SW480 (cell line): ENCODE measurements around the gene RNU1-4.
A peak's percentile ranks its signal among the peaks of the same experiment; 100 is the strongest.
"Not testable (repeated sequence)": the region's sequence is repeated elsewhere in the genome, so short reads cannot be mapped to it uniquely, and the experiment has no call there.

Experiments
- DNase-seq: peaks from one replicate; pipeline ENCODE4 v3.0.0-alpha.2; 2016; ENCODE audit warnings: low spot score

RNU1-4 gene

DNA sequence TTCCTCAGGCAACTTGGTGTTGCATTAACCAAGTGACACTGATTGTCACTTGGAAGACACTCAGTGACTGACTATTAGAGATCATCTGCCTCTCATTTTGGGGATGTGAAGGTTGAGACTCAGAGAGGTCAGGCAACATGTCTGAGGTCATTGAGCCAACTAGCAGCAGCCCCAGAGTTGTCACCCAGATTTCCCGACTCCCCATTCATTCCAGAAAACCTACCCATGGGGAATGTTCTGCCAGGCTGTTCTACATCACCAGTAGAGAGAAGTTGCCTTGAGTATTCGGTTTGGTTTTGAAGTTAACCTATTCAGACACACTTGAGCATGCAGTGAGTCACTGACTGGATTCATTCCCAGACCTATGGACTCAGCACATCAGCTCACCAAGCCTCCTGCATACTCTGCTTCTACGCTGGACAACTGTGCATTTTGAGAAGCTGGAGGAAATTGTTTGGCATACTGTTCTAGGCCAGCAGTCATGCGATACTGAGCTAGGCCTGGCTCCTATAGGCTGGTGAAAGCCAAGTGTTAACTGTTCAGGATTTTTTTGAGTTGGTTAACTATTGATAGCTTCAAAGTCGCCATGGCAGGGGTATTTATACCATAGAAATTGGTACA is 29.9 kb downstream of the RNU1-4 start:
- DNase-seq, result not testable (repeated sequence)

DNA sequence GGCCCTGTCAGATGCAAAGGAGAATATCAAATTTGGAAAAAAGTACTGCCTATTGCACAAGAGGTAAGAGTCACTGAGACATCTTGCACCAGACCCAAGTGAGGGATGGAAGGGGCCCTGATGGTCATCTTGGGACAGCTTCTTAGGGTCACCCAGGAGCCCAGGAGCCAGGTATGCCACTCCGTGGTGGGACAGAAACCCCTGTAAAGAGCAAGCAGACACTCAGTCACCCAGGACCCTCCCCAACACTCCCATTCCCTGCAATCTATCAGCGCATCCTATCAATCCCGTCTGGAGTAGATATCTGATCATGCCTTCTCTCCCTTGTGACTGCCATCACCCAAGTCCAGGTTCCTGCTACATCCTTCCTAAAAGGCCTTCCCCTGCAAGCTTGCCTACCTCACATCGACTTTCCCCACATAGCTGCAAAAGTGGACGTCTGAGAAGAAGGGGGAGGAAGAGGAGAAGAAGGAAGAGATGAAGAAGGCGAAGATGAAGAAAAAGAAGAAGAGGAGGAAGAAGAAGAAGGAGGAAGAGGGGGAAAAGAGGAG is 30.7 kb downstream of the RNU1-4 start:
- not testable (repeated sequence) for DNase-seq

- not testable (repeated sequence) for DNase-seq
Measured at GRCh38 chr1:16772275-16773204, 32.2 kb downstream of the RNU1-4 start.

DNA sequence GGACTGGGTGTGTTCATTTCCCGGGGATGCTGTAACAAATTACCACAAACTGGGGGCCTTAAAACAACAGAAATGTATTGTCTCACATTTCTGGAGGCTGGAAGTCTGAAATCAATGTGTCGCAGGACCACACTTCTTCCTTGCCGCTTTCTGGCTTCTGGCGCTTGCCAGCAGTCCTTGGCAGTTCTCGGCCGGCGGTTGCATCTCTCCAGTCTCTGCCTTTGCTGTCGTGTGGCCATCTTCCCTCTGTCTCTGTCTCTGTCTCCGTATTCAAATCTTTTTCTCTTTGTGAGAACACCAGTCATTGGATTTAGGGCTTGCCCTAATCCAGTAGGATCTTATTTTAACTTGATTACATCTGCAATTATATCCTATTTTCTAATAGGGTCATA is 32.9 kb downstream of the RNU1-4 start:
- DNase-seq, result not testable (repeated sequence)

DNA sequence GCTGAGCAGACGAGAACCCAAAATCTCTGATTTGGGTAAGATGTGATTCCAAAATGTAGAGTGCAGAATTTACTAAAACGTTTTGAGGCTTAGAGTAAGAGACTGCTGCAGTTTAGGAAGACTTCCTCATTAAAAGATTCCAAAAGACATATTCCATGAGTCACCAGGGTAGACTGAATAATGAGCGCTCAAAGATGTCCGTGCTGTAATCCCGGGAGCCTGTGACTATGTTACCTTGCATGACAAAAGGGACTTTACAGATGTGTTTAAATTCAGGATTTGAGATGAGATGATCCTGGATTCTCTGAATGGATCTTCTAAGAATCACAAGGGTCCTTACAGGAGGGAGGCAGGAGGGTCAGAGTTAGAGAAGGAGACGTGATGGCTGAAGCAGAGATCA is 33.4 kb downstream of the RNU1-4 start:
- DNase-seq, result not testable (repeated sequence)

DNA sequence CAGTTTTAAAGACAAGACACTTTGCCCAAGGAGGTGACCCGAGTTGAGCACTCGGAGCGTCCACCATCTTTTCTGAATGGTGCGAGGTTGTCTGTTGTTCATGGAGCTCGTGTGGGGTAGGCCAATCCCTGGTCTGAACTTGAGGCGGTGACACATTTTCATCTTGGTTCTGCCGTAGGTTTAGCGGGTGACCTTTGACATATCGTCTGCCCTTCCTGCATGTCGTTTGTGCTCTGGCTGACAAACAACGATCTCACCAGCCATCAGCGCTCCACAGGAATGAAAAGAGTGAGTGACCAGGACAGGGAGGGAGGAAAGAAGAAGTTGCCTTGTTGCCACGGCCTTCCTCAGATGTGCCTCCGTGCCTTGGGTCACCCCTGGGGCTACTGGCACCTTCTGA is 34.5 kb downstream of the RNU1-4 start:
- DNase-seq, result not testable (repeated sequence)

- not testable (repeated sequence) for DNase-seq
Measured at GRCh38 chr1:16775290-16775689, 35.0 kb downstream of the RNU1-4 start.

DNA sequence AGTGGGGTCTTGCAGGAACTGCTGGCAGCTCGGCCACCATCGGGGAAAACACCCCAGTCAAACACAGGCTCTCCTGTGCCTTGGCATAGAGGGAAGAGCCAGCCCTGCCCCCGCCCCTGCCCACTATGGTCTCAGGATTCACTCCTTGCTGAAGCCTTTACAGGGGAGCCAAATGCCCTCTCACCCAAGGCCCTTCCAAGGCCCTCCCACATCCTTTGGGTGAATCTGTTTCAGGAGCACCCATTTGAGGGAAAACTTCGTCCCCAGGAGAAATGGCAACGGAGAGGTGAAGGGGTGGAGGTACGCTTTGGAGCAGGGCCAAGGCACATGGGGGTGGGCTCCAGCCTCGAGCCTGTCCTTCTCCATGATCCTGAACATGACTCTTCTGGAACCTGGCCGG is 35.9 kb downstream of the RNU1-4 start:
- DNase-seq, result not testable (repeated sequence)

- not testable (repeated sequence) for DNase-seq
Measured at GRCh38 chr1:16776835-16777234, 36.5 kb downstream of the RNU1-4 start.

GRCh38 chr1:16777821-16778220 is 37.5 kb downstream of the RNU1-4 start:
- DNase-seq, result not testable (repeated sequence)

DNA sequence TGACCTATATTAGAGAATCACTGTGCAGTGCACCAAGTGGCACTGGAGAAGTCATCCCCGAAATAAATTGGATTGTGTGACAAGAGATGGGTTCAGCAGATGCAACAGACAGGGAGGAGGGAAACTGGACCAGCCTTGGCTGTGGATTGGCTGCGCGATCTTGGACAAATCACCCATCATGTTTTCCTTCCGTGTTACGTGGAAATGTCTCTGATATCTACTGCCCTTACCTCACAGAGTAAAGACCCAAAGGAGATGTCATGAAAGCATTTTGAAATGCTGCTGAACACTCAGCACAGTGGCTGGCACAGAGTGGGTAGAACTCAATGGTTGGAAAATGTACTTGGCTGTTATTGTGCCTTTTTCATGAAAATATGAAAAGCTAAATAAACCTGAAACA is 39.2 kb downstream of the RNU1-4 start:
- not testable (repeated sequence) for DNase-seq

GRCh38 chr1:16781033-16781432 is 40.7 kb downstream of the RNU1-4 start:
- not testable (repeated sequence) for DNase-seq

GRCh38 chr1:16781625-16782024 is 41.3 kb downstream of the RNU1-4 start:
- DNase-seq, result not testable (repeated sequence)

DNA sequence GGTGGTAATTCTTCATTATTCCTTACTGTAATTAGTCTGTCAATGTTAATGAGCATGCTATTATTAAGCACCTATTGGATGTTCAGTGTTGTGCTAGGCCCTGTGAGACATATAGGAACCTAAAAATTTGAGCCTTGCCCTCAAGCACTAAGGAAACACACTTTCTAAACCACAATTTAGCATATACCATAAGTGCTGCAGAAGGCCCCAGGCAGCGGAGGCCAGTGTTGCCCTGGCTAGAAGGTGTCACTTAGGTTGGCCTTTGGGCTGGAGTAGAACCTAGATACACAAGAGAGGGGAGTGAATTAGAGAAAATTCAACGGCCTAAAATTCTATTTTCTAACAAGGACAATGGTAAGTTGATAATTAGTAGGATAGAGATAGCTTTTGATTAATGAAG is 44.6 kb downstream of the RNU1-4 start:
- DNase-seq, result not testable (repeated sequence)

GRCh38 chr1:16786362-16786761 is 46.0 kb downstream of the RNU1-4 start:
- DNase-seq, result peak; percentile 66

DNA sequence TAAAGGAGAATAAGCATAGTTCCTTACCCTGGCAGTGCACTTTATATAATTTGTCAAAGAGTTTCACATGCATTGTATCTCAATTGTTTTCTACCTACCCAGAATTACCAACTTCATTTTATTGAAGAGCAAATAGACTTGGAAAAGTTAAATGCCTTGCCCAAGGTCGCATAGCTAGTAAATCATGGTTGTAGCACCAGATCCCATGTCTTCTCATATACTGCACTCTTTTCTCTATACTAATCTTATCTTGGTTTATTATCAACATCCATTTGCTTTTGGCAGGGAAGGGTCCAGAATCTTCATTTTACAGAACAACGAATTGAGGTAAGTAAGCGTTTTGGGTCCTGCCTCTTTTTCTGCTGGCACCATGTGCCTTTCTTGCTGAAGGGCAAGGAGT is 46.9 kb downstream of the RNU1-4 start:
- not testable (repeated sequence) for DNase-seq

DNA sequence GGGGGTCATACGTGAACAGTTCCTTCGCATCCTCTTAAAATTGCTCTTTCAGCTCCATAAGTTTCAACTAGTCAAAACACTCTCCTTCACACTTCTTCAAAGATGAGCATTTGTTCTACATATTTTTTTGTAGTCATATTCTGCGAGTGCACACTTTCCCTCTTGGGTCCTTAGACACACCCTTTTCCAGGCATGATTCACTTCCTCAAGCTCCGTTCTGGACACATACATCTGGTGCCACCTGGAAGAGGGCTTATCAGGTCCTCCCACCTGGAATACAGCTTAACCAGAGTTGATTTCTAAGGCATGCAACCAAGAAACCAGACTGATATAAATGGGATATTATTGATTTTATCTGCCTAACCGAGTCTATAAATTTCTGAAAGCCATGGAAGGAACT is 47.4 kb downstream of the RNU1-4 start:
- not testable (repeated sequence) for DNase-seq
